GM18868 (cell line): ENCODE measurements around the gene ARHGAP23.
"Not testable (repeated sequence)": the region's sequence is repeated elsewhere in the genome, so short reads cannot be mapped to it uniquely, and the experiment has no call there.

Source experiments
- ATAC-seq: cut with Tn5 transposase; IDR thresholded peaks from one replicate; pipeline ENCODE4 v1.9.1; 2021; ENCODE audit warnings: mild to moderate bottlenecking, moderate library complexity; ENCODE audit not compliant: unreplicated experiment

Gene ARHGAP23

GRCh38 chr17:38421871-38422827 is 6.1 kb upstream of the ARHGAP23 start:
- no peak for ATAC-seq

GRCh38 chr17:38424297-38424972 is 3.8 kb upstream of the ARHGAP23 start:
- ATAC-seq = no peak

DNA sequence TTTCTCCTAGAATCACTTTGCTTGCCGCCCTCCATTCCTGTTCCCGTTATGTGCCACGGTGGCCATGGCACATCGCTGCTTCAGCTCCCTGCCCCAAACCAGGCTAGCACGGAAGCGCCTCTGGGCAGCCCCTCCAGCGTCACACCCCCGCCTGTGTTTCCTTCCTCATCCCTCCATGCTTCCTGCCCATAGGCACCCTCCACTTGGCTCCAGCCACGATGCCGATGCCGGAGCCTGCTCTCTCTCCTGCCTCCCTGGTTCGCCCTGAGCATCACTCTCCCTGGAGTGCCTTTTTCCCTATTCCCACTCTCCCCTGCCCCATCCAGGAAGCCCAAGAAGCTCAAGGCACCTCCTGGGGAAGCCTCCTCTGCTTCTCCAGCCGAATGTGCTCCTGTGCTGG is 3.2 kb upstream of the ARHGAP23 start:
- ATAC-seq = no peak

DNA sequence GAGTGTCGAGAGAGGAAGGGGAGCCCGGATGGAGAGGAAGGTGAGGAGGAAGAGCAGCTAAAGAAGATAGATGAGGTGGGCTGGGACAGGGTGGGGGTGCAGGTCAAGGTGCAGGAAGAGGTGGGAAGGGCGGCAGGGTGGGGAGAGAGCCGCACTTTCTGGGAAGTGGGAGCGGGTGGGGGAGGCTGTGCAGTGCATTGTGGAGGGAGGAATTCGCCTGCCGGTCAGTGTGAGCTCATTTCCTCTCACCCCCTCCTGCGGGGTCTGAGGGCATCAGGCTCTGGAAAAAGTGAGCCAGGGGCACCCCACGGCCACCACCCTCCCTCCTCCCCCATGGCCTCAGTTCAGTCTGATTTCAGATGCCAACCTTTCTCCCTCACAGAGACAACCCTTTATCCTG is 2.5 kb upstream of the ARHGAP23 start:
- no peak for ATAC-seq

DNA sequence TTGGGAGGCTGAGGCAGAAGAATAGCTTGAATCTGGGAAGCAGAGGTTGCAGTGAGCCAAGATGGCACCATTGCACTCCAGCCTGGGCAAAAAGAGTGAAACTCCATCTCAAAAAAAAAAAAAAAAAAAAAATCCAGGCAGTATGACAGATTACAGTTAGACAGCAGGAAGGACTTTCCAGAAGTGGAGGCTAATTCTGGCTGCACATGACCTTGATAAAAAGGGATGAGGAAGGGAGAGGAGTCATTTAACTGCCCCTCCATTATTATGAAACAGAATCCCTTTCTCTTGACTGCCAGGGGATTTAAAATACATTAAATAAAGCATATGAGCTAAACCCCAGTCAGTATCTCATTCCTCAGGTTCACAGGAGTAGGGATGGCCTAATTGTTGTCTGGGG is 1.8 kb upstream of the ARHGAP23 start:
- ATAC-seq = no peak

GRCh38 chr17:38427160-38427949 is 909 bp upstream of the ARHGAP23 start:
- ATAC-seq = no peak

GRCh38 chr17:38428643-38429371 is 543 bp downstream of the ARHGAP23 start:
- no peak for ATAC-seq

DNA sequence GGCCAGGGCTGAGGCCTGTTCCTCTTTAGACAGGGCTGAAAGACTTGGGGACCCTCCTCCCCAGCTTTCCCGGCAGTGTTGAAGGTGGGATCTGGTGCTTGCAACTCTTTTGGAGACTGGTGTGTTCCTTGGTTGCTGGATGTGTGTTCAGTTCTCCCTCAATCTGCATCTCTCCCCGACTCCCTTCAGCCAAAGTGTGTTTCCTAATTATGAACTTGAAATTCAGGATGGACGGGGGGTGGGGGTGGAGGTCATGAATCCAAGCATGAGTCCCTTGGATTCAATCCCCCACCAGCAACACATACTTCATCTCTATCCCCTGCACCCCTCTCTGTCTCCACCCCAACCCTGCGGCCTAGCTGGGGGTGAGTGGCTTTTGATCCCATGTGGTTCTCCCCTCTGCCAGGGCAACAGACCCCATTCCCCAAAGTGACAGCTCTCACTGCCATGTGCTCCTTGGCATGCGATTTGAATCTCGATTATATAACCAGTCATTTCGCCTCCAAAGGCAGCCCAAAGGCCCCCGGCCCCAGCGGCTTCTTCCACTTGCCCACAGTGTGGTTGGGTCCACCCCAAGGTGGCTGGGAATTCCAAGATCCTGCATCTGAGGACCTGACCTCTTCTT is 1.3 kb downstream of the ARHGAP23 start:
- ATAC-seq = no peak

DNA sequence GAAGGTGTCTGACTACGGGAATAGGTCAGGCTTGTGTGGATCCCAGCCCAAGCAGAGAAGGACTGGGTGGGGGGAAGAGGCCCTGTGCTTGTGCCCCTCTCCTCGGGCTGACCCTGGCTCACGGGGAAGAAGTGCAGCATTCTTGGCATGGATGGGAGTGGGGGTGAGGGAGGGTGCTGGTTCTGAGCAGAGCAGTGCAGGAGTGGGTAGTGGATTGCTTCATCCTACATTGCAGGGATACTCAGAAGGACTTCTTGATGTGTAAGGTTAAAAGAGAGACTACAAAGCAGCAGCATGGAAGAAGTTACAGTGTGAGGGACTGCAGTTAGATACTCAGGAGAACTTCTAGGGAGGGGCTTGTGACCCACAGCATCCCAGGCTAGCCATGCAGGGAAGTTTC is 2.1 kb downstream of the ARHGAP23 start:
- no peak for ATAC-seq

- ATAC-seq = no peak
These were observed 2.6 kb downstream of the ARHGAP23 start for GRCh38 chr17:38430822-38431221.

- ATAC-seq = no peak
These were observed 3.3 kb downstream of the ARHGAP23 start for GRCh38 chr17:38431346-38432145.

- no peak for ATAC-seq
These were observed 6.0 kb downstream of the ARHGAP23 start for GRCh38 chr17:38434178-38434665.

DNA sequence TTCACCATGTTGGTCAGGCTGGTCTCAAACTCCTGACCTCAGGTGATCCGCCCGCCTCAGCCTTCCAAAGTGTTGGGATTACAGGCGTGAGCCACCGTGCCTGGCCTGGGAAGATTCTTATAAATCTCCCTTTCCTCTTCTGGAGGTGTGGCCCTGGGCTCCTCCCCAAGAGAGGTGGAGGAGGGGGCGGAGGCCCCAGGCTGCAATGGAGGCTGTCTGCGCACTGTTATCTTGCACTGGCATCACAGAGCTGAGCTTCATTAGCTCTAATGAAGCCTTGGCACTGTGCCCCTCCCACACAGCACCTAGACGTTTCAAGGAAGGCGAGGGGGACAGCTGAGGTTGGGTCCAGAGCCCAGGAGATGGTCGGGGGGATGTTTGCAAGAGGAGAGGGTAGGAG is 7.5 kb downstream of the ARHGAP23 start:
- ATAC-seq = no peak

DNA sequence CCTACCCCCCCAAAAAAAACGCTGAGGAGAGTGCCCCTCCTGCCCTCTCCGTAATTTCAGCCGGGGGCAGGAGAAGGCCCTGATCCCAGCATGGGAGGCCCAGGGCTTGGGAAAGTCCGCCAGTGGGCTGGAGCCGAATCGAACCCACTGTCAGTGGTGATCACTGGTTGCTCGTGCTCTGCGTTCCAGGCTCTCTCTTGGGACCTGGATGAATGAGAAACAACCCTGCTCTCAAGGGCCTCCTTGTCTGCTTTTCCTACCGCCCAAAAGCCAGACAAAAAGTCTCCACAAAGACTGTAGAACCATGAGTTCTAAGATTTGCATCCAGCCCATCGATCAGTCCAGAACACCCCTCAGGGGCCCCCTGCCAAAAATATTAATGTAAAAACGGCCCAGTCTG is 8.1 kb downstream of the ARHGAP23 start:
- no peak for ATAC-seq

DNA sequence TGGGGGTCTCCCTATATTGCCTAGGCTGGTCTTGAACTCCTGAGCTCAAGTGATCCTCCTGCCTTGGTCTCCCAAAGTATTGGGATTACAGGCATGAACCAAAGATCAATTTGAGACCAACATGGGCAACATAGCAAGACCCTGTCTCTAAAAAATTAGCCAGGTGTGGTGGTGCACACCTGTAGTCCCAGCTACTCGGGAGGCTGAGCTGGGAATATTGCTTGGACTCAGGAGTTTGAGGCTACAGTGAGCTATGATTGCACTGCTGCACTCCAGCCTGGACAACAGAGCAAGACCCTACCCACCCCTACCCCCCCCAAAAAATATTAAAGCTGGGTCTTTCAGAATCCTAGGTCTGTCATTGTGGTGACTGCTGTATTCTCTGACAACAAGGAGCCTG is 9.0 kb downstream of the ARHGAP23 start:
- not testable (repeated sequence) for ATAC-seq

GRCh38 chr17:38439436-38439835 is 11.2 kb downstream of the ARHGAP23 start:
- no peak for ATAC-seq

DNA sequence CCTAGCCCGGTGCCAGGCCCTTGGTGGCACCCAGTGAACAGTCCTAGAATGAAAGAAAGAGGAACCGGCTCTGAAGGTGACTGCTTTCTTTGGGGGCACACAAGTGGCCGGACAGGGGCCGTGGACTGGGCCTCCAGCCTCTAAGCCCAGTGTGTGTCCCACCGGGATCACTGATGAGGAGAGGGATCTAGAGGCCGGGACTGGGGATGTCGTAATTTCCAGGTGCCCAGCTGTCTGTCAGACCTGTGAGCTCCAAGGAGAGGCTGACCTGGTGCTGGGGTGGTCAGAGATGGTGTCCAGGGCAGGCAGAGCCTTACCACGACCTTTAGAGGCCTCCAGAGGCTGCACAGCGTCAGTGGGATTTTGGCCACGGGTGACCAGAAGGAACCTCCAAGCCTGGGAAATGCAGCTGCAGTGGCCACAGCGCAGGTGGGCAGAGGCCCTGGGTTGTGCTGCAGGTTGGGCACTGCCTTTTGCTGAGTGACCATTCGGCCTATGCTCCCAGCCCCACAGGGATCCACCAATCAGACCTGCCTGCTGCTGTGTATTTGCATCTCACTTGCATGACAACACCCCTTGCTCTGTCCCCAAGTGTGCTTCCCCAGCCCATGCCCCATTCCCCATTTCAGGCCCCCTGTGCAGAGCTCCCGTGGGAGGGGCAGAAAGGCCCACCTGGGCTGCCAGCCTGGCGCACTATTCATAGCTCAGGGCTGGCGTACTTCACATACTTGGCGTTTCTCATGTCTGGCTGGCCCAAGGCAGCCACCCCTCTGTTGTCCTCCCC is 12.5 kb downstream of the ARHGAP23 start:
- ATAC-seq = no peak

DNA sequence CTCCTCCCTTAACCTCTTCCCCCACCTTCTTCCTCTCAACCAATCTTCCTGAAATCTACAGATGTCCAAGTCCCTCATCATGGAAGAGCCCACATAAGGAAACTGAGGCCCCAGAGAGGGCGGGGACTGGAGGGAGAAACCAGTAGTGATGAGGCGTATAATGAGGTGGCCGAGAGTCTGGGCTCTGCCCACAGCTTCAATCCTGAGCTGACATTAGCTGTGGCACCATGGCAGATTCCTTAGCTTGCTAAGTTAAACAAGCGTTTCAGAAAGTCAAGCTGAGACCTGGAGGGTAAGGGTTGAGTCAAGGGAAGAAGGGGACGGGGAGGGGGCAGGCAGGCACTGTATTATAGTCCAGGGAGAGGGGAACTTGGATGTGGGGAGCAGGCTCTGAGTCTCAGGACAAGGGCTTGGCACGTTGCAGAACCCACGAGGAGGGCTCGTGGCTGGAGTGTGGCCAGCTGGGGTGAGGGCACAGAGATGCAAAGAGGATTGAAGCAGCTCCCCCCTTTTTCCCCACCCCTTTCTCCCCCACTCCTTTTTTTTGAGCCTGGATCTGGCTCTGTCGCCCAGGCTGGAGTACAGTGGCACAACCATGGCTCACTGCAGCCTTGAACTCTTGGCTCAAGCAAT is 13.3 kb downstream of the ARHGAP23 start:
- ATAC-seq = no peak
